Effector memory CD4-positive, alpha-beta T cell (primary cell): Measurements from ENCODE around the gene FYN.

Source experiments
- DNase-seq, 3 donors: peaks; one replicate each; pipeline ENCODE4 v3.0.0-alpha.2; 2020
- H3K27ac ChIP-seq: 2 replicates; pipeline ENCODE4 v1.7.0; 2013; ENCODE audit warnings: mild to moderate bottlenecking, low read length, moderate library complexity; ENCODE audit not compliant: insufficient read depth, poor library complexity, severe bottlenecking
- H3K27me3 ChIP-seq: replicated peaks from 2 replicates; pipeline ENCODE4 v1.7.0; 2013; ENCODE audit warnings: mild to moderate bottlenecking, low read length; ENCODE audit not compliant: insufficient read depth, control insufficient read depth, poor library complexity, severe bottlenecking
- H3K36me3 ChIP-seq: 2 replicates; pipeline ENCODE4 v1.7.0; 2013; ENCODE audit warnings: mild to moderate bottlenecking, low read length, moderate library complexity; ENCODE audit not compliant: control insufficient read depth, insufficient read depth
- H3K4me1 ChIP-seq: 2 replicates; pipeline ENCODE4 v1.7.0; 2013; ENCODE audit warnings: low read length, mild to moderate bottlenecking; ENCODE audit not compliant: control insufficient read depth, insufficient read depth, poor library complexity, severe bottlenecking
- H3K4me3 ChIP-seq: 2 replicates; pipeline ENCODE4 v1.7.0; 2013; ENCODE audit warnings: low read length, low read depth, mild to moderate bottlenecking; ENCODE audit not compliant: insufficient read depth, poor library complexity, severe bottlenecking
- H3K9me3 ChIP-seq: 2 replicates; pipeline ENCODE4 v1.7.0; 2013; ENCODE audit warnings: mild to moderate bottlenecking, low read length, moderate library complexity; ENCODE audit not compliant: control insufficient read depth

Gene FYN

GRCh38 chr6:111767752-111768430, 105.4 kb downstream of the FYN start:
- Histone ChIP-seq H3K4me3 (no peak overlapping the region), H3K4me1 (peaks cover 56% of the 10 kb centered on the region), H3K27ac (peak overlapping the region; percentile 46), H3K27me3 (no peaks in the 10 kb centered on the region), H3K36me3 (peaks cover 4% of the 10 kb centered on the region), H3K9me3 (no peaks in the 10 kb centered on the region)
- DNase-seq, result peak in 1 of 3 donors; percentile 21

- Histone ChIP-seq H3K27ac (peak overlapping the region; percentile 91), H3K36me3 (no peaks in the 10 kb centered on the region), H3K9me3 (no peaks in the 10 kb centered on the region), H3K27me3 (no peaks in the 10 kb centered on the region), H3K4me1 (peaks cover 72% of the 10 kb centered on the region), H3K4me3 (no peak overlapping the region)
- DNase-seq, result no peak
These were observed 106.9 kb downstream of the FYN start for GRCh38 chr6:111766201-111766857.

- peaks cover 77% of the 10 kb centered on the region for H3K4me1 ChIP-seq
- H3K27me3 ChIP-seq, result no peaks in the 10 kb centered on the region
- H3K36me3 ChIP-seq, result no peaks in the 10 kb centered on the region
- no peak overlapping the region for H3K4me3 ChIP-seq
- H3K27ac ChIP-seq, result peak overlapping the region; percentile 91
- no peak for DNase-seq
- H3K9me3 ChIP-seq, result no peaks in the 10 kb centered on the region
These were observed 107.5 kb downstream of the FYN start for GRCh38 chr6:111765763-111766162.

- H3K27ac ChIP-seq, result peak overlapping the region; percentile 91
- no peaks in the 10 kb centered on the region for H3K9me3 ChIP-seq
- peak; percentile 43 to 60 (median 53) for DNase-seq
- H3K4me1 ChIP-seq, result peaks cover 83% of the 10 kb centered on the region
- H3K27me3 ChIP-seq, result no peaks in the 10 kb centered on the region
- no peaks in the 10 kb centered on the region for H3K36me3 ChIP-seq
- H3K4me3 ChIP-seq, result no peak overlapping the region
These were observed 108.7 kb downstream of the FYN start for GRCh38 chr6:111764238-111765175.

GRCh38 chr6:111763381-111763780, 109.9 kb downstream of the FYN start:
- no peaks in the 10 kb centered on the region for H3K9me3 ChIP-seq
- H3K27me3 ChIP-seq, result no peaks in the 10 kb centered on the region
- no peak overlapping the region for H3K4me3 ChIP-seq
- no peaks in the 10 kb centered on the region for H3K36me3 ChIP-seq
- peaks cover 86% of the 10 kb centered on the region for H3K4me1 ChIP-seq
- H3K27ac ChIP-seq, result peak overlapping the region; percentile 91
- no peak for DNase-seq

- no peaks in the 10 kb centered on the region for H3K36me3 ChIP-seq
- H3K9me3 ChIP-seq, result no peaks in the 10 kb centered on the region
- no peak overlapping the region for H3K4me3 ChIP-seq
- H3K27me3 ChIP-seq, result no peaks in the 10 kb centered on the region
- peaks cover 91% of the 10 kb centered on the region for H3K4me1 ChIP-seq
- peak overlapping the region; percentile 91 for H3K27ac ChIP-seq
- DNase-seq, result no peak
These were observed 111.4 kb downstream of the FYN start for GRCh38 chr6:111761783-111762312.

GRCh38 chr6:111761212-111761611, 112.0 kb downstream of the FYN start:
- no peaks in the 10 kb centered on the region for H3K9me3 ChIP-seq
- H3K36me3 ChIP-seq, result no peaks in the 10 kb centered on the region
- H3K27me3 ChIP-seq, result no peaks in the 10 kb centered on the region
- H3K27ac ChIP-seq, result peak overlapping the region; percentile 91
- DNase-seq, result no peak
- H3K4me3 ChIP-seq, result peak overlapping the region; percentile 7
- peaks cover 87% of the 10 kb centered on the region for H3K4me1 ChIP-seq

GRCh38 chr6:111759836-111760785, 113.1 kb downstream of the FYN start:
- Histone ChIP-seq H3K36me3 (no peaks in the 10 kb centered on the region), H3K27ac (peak overlapping the region; percentile 91), H3K4me1 (peaks cover 84% of the 10 kb centered on the region), H3K9me3 (no peaks in the 10 kb centered on the region), H3K27me3 (no peaks in the 10 kb centered on the region), H3K4me3 (peak overlapping the region; percentile 59)
- peak; percentile 32 to 54 (median 47) for DNase-seq

GRCh38 chr6:111759331-111759835, 113.9 kb downstream of the FYN start:
- no peaks in the 10 kb centered on the region for H3K9me3 ChIP-seq
- no peaks in the 10 kb centered on the region for H3K27me3 ChIP-seq
- peak overlapping the region; percentile 91 for H3K27ac ChIP-seq
- DNase-seq, result no peak
- no peaks in the 10 kb centered on the region for H3K36me3 ChIP-seq
- peaks cover 80% of the 10 kb centered on the region for H3K4me1 ChIP-seq
- peak overlapping the region; percentile 59 for H3K4me3 ChIP-seq
